Left forelimb (tissue), 1 donor: Measurements from ENCODE around the gene EGFL6.
A peak's percentile ranks its signal among the peaks of the same experiment; 100 is the strongest.
"Not testable (repeated sequence)": the region's sequence is repeated elsewhere in the genome, so short reads cannot be mapped to it uniquely, and the experiment has no call there.

Experiments used
- DNase-seq: peaks from one replicate; pipeline ENCODE4 v3.0.0-alpha.2; 2018; ENCODE audit warnings: low spot score

EGFL6 gene

DNA sequence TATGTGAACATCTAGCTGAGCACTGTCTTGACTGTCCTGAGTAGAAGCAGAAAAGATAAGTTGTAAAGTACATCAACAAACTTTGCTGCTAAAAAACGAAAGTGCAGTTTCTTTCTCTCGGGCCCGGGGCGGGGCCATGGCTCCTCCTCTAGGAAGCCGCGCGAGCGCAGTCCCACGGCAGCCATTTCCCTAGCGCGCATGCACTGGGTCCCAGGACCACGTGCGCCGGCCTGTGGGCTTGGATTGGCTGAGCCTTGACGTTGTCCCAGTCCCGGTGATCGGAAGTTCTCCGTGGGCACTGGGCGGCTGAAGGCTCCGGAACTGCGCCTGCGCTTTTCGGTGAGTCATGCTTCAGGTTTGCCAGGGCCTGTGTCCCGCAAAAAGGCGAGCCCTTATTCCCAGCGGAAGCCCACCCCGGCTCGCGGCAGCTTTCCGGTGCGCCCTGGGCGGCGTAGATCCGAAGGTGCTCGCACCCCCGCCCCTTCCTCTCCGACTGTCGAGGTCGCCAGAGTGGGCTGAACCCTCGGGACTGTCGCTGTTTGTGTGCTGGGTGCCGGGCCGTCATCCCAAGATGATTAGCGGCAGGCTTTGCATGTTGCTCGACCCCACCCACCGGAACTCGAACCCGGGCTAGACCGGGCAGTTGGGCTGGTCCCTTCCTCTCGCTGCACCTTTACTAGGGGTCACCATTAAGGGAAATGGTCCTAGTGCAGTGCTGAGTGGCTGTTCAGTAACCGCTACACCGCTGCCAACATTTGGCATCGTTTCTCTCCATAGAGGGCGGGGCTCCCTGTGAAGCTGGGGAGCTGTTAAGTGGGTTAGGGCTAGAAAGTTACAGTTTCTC lies 83.7 kb downstream of the EGFL6 start, which contains the start of gene TCEANC:
TCEANC (plus strand) TSS at position 292 of the 844 bp plus-strand sequence. CDS start 9,368 bp downstream, outside the sequence.
- peak; percentile 93 for DNase-seq

DNA sequence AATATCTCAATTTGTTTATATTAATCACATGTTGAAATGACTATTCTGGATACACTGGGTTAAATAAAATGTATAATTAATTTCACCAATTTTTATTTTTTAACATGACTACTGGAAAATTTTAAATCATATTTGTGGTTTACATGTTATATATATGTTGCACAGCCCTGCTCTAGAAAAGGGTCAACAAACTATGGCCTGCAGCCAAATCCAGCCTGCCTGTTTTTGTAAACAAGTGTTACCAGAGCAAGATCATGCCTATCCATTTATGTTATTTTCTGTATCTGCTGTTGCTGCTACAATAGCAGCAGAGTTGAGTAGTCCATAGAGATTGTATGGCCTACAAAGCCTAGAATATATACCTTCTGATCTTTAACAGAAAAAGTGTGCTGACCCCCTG lies 84.7 kb downstream of the EGFL6 start:
- DNase-seq = no peak

DNA sequence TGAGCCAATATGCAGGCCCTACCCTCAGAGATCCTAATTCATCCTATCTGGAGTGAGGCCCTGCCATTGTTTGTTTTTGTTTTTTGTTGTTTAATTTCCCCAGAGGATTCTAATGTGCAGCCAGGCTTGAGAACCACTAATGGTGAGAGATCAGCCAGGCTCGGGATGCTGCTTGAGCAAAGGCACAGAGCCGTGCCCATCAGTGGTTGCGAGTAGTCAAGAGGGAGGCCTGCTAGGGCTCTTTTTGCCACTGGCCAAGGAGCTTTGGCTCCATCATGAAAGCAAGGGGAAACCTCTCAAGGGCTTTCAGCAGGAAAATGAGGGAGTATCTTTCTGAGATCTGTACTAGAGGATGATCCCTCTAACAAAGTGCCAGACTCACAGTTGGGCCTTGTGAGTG lies 86.3 kb downstream of the EGFL6 start:
- no peak for DNase-seq

DNA sequence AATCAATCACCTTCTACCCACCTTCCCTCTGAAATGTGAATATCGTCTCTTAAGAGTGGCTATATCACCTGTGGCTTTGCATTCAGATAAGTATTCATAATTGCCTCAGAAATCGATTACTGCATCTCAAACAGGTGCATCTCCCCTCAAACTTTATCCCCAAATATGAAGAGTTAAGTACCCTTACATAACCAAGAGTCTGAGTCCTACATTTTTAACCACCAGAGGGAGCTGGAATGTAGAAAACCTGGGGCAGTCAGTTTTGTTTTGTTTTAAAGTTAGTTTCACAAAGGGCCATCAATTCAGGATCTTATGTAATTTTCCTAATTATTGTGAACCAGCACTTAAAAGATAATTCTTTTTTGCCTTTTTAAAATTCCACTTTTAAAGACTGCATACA lies 89.2 kb downstream of the EGFL6 start:
- no peak for DNase-seq

DNA sequence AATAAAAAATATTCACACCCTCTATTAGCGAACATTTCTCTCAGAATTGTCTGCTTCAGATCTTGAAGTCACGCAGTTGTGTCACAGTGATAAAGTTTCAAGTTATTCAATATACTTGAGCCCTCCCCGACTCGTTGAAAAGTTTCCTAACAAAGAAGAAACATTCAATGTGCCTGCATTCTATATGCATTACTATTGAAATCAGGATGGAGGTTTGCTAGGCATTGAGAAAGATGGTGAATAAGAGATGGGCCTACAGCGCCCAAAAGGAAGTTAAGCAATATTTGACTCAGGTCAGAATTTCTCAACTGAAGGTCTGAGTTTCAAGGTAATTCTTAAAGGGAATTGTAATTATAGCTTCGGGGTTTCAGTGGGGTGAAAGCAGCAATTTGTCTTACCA lies 89.7 kb downstream of the EGFL6 start:
- no peak for DNase-seq

DNA sequence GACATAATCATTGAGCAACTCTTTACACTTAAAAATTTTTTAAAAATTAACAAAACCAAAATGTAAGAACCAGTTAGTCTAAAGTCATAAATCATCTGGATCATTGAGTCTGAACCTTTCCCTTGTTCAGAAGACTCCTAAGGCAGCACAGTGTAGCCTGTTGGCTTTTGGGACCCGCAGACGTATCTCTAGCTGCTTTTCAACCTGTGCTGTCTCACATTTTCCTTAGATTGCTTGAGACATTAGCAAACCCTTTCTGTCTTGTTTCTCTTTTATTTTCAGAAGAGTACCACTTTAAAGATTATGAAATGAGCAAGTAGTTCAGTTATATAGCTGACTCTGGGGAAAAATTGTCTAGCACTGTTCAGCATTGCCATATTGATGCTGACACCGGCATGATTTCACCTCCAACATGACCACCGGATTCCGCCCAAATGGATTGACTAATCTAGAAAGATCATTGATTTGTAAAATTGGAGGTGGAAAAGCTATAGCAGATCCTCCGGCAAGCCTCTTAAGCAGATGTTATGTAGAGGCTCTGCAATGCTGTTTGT lies 92.4 kb downstream of the EGFL6 start:
- no peak for DNase-seq

DNA sequence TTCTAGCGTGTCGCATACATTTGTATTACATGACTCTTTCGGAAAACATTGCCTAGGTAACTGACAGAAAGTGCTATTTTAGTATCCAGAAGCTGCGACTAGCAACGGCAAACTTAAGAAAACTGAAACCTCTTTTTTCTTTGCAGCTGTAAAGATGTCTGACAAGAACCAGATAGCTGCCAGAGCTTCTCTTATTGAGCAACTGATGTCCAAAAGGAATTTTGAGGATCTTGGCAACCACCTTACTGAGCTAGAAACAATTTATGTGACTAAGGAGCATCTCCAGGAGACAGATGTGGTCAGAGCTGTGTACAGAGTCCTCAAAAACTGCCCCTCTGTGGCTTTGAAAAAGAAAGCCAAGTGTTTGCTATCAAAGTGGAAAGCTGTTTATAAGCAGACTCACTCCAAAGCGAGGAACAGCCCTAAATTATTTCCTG lies 93.0 kb downstream of the EGFL6 start:
- DNase-seq = no peak

DNA sequence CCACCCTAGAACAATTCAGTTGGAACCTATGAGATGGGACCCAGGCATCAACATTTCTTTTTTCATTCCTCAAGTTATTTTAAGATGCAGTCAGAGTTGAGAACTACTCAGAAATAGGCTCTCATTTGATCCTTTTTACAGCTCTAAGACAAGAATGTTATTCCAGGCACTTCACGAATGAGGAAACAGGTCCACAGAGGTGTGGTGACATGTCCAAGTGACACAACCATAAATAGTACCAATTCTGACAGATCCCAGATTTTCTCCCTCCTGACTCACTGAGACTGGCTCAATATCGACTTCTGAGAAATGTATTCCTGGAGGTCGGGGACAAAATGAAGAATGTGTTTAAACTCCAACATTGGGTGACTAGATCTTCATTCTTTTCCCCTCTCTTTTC lies 94.6 kb downstream of the EGFL6 start:
- DNase-seq = no peak

DNA sequence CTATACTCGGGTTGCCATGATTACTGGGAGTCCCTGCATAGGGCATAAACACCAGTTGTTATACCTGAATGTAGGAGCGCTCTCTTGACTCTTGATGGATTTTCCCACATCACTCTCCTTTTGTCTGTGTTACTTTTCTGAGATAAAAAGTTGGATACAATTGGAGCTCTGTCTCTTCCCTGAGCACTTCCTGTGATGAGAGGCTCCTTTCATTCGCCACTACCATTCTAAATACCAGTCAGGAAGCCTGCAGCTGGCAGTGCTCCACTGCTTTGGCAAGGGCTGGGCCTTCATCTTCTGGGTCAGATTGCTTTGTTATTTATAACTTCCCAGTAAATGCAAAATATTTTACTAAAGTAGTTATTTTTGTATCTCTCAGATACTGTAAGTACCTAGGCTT lies 97.4 kb downstream of the EGFL6 start:
- DNase-seq = no peak

DNA sequence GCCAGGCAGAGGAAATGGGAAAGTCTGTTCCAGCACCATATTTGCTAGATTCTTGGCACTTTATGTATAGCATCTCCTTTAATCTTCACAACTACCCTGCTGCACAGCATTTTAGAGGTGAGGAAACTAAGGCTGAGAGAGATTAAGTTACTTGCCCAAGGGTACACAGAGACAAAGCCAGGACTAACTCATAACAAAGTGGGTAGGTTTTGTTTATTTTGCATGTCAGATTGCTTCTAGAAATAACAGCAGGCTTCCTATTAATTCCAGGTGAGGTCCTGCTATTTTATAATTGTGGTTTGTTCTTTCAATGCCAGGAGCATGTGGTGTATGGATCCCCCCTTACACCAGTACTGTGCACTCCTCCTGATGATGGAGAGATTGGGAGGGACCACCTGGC lies 98.5 kb downstream of the EGFL6 start:
- no peak for DNase-seq

DNA sequence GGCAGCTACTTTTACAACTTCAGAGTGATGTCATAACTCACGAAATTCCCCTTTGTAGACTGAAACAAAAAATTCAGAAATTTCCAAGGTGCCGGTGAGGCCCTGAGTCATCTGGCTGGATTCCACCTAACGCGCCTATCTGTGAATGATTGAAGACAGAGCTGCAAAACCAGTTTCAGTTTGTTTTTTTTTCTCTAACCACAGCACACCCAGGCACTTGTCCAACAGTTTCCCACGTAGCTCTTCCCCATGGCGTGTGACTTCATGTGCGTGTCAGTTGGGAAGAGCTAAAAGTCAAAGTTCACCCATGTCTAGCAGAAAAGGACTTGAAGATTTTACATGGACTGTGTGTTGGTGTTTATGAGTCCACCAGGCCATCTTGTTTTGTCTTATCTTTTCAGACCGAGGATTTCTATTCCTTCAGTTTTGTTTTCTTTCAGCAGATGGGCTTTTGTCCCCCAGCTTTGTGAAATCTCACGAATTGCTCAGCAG lies 99.9 kb downstream of the EGFL6 start:
- DNase-seq = no peak

DNA sequence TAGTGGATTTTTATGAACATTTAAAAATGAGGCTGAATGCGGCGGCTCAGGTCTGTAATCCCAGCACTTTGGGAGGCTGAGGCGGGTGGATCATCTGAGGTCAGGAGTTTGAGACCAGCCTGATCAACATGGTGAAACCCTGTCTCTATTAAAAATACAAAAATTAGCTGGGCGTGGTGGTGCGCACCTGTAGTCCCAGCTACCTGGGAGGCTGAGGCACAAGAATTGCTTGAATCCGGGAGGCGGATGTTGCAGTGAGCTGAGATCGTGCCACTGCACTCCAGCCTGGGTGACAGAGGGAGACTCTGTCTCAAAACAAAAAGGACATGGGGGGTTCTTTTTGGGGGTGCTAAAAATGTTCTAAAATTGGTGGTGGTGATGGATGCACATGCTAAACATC lies 100.4 kb downstream of the EGFL6 start:
- DNase-seq = not testable (repeated sequence)

DNA sequence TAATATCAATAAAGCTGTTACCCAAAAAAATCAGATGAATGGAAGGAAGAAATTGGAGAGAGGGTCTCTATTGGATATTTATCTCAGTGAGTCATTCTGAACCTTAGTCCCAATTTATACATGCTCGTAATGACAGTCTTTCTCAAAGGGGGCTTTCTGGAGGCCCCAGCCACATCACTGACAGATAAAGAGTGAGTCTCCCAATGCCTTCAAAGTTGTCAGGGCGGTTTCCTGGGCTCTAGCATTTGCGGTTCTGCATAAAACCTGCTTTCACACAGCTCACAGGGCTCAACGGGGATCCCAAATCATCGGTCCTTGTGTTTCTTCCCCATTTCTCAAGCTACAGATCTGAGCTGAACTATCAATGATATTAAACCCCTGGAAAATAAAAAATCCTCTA lies 100.8 kb downstream of the EGFL6 start:
- no peak for DNase-seq

DNA sequence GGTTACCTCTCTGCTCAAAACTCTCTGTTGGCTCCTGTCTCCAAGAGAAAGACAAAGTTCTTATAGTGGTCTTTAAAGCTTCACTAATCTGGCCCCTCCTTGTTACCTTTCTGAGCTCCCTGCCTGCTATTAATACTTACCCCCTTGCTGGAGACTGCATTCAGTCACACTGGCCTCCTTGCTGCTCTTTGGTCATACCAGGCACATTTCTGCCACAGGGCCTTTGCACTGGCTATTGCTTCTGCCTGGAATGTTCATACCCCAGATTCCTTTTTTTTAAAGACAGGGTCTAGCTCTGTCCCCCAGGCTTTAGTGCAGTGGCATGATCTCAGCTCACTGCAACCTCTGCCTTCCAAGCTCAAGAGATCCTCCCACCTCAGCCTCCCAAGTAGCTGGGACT lies 103.6 kb downstream of the EGFL6 start:
- no peak for DNase-seq

DNA sequence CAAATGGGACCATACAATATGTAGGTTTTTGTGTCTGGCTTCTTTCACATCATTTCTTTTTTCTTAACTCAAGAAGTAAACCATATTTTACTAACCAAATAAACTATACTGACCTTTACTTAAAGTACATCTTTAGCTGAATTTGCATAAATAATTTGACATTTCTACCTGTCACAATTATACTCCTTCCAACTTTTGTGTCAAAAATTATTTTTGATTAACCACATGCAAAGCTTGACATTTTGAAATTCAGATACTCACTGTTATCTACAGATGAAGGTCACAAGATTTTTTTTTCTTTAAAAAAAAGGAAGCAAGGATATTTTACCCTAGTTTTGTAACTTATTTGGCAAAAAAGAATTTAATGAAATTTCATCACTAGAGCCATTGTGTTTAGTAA lies 107.5 kb downstream of the EGFL6 start:
- no peak for DNase-seq

DNA sequence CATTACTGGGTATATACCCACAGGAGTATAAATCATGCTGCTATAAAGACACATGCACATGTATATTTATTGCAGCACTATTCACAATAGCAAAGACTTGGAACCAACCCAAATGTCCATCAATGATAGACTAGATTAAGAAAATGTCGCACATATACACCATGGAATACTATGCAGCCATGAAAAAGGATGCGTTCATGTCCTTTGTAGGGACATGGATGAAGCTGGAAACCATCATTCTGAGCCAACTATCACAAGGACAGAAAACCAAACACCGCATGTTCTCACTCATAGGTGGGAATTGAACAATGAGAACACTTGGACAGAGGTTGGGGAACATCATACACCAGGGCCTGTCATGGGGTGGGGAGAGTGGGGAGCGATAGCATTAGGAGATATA lies 110.3 kb downstream of the EGFL6 start:
- not testable (repeated sequence) for DNase-seq

DNA sequence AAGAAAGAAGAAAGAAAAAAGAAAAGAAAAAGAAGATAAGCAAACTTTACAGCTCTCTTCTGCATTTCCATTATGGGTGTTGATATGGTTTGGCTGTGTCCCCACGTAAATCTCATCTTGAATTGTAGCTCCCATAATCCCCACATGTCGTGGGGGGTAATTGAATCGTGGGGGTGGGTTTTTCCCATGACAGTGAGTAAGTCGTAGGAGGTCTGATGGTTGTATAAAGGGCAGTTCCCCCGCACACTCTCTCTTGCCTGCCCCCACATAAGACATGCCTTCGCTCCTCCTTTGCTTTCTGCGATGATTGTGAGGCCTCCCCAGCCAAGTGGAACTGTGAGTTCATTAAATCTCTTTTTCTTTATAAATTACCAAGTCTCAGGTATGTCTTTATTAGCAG lies 112.2 kb downstream of the EGFL6 start:
- DNase-seq = no peak
